ENCODE measurements around the gene SFTA2. TPM values are rescaled to one million over a fixed set of nuclear protein-coding genes. Genes with fewer than 3 reads are reported as not detected.
A peak's percentile ranks its signal among the peaks of the same experiment; 100 is the strongest.

SFTA2 gene
- total RNA-seq, 4 donors from 2014 or later = 0.36 TPM; not detected in 3

- peak; percentile 67 to 91 for DNase-seq (ENCODE audit: low spot score in 2 of 2)
Measured at GRCh38 chr6:30882759-30883684, 48.9 kb downstream of the SFTA2 start.

GRCh38 chr6:30882204-30882758 lies 49.7 kb downstream of the SFTA2 start:
- H3K4me3 ChIP-seq (ENCODE audit: low read depth, poor library complexity, severe bottlenecking) = no peak overlapping the region
- peak in 1 of 2 donors; percentile 84 for DNase-seq (ENCODE audit: low spot score in 2 of 2)
- intact Hi-C loops (cut with DNase I; ENCODE audit: low total_unique reads) = no loop called here
- 30 to 39% methylated on average over 5 to 8 of the region's 8 CpGs for WGBS, 2 donors
- TF ChIP-seq CTCF (IDR thresholded peaks at IDR 0.05) = no peak
- TF ChIP-seq POLR2A (IDR thresholded peaks at IDR 0.05) = no peak

More at GRCh38 chr6:30882759-30883684, 48.9 kb downstream of the SFTA2 start:
- WGBS, 2 donors = 39 to 45% methylated on average over 14 to 15 of the region's 15 CpGs
- TF ChIP-seq CTCF (IDR thresholded peaks at IDR 0.05) (no peak), POLR2A (IDR thresholded peaks at IDR 0.05) (no peak)
- peak overlapping the region; percentile 67 for H3K4me3 ChIP-seq (ENCODE audit: low read depth, poor library complexity, severe bottlenecking)
- intact Hi-C loops (cut with DNase I; ENCODE audit: low total_unique reads) = no loop called here

GRCh38 chr6:30881392-30882203 lies 50.4 kb downstream of the SFTA2 start:
- TF ChIP-seq CTCF (IDR thresholded peaks at IDR 0.05) (no peak), POLR2A (IDR thresholded peaks at IDR 0.05) (no peak)
- 68 to 73% methylated on average over 14 of the region's 14 CpGs for WGBS, 2 donors
- no peak overlapping the region for H3K4me3 ChIP-seq (ENCODE audit: low read depth, poor library complexity, severe bottlenecking)
- peak in 1 of 2 donors; percentile 74 for DNase-seq (ENCODE audit: low spot score in 2 of 2)
- intact Hi-C loops (cut with DNase I; ENCODE audit: low total_unique reads) = no loop called here

Small RNA genes within 50 kb of the gene (microRNA-seq; reads per million reads assigned to microRNA genes)
- gene MIR4640 (ENCODE audit: borderline number of aligned reads in 1 of 2, borderline replicate concordance in 2 of 2) = 0 reads per million in 2 donors

Other genes with a start within 250 kb of the SFTA2 start
- 10 to 100 TPM; 23.6 to 34.1 (median 27.3) TPM for gene PPP1R18, start 245.5 kb downstream of the SFTA2 start, total RNA-seq
- 1 to 10 TPM; 4.3 to 6.9 (median 6.1) TPM for gene NRM, start 241.2 kb downstream of the SFTA2 start, total RNA-seq
- gene MDC1, start 214.9 kb downstream of the SFTA2 start, total RNA-seq = 10 to 100 TPM in 1 of 4 donors, 1 to 10 TPM in 3; 9.7 to 21.4 (median 9.8) TPM
- 100 to 1,000 TPM; 119 to 179 (median 156) TPM for gene TUBB, start 211.8 kb downstream of the SFTA2 start, total RNA-seq
- gene FLOT1, start 189.5 kb downstream of the SFTA2 start, total RNA-seq = 10 to 100 TPM; 40.2 to 64.1 (median 42.5) TPM
- 10 to 100 TPM; 20.9 to 56.5 (median 33.3) TPM for gene IER3, start 187.6 kb downstream of the SFTA2 start, total RNA-seq
- 100 to 1,000 TPM; 140 to 221 (median 194) TPM for gene DDR1, start 47.7 kb downstream of the SFTA2 start, total RNA-seq
- 10 to 100 TPM in 2 of 4 donors, 1 to 10 TPM in 2; 6.1 to 11.2 (median 9.4) TPM for gene GTF2H4, start 24.0 kb downstream of the SFTA2 start, total RNA-seq
- 10 to 100 TPM; 13.0 to 25.2 (median 18.1) TPM for gene VARS2, start 17.9 kb downstream of the SFTA2 start, total RNA-seq
- gene MUCL3, start 8.8 kb upstream of the SFTA2 start, total RNA-seq = not detected
- gene MUC21, start 51.5 kb upstream of the SFTA2 start, total RNA-seq = not detected
- gene MUC22, start 78.3 kb upstream of the SFTA2 start, total RNA-seq = not detected
- gene C6orf15, start 180.4 kb upstream of the SFTA2 start, total RNA-seq = 10 to 100 TPM in 3 of 4 donors, 1 to 10 TPM in 1; 7.5 to 20.2 (median 15.2) TPM
- 10 to 100 TPM in 1 of 4 donors, 1 to 10 TPM in 3; 1.8 to 21.4 (median 6.2) TPM for gene PSORS1C1, start 182.6 kb upstream of the SFTA2 start, total RNA-seq
- gene CDSN, start 188.3 kb upstream of the SFTA2 start, total RNA-seq = 1,000 to 10,000 TPM in 1 of 4 donors, 100 to 1,000 TPM in 3; 480 to 1,164 (median 686) TPM
- 10 to 100 TPM; 34.8 to 55.5 (median 44.1) TPM for gene PSORS1C2, start 206.9 kb upstream of the SFTA2 start, total RNA-seq
- gene CCHCR1, start 225.6 kb upstream of the SFTA2 start, total RNA-seq = 10 to 100 TPM; 13.1 to 34.1 (median 21.7) TPM
- gene TCF19, start 226.4 kb upstream of the SFTA2 start, total RNA-seq = 10 to 100 TPM; 18.9 to 24.2 (median 20.8) TPM
- 1 to 10 TPM in 3 of 4 donors, under 1 TPM in 1; 0.47 to 5.2 (median 3.3) TPM for gene POU5F1, start 238.5 kb upstream of the SFTA2 start, total RNA-seq